Measurements from ENCODE around the gene C2CD2. TPM values are rescaled to one million over a fixed set of nuclear protein-coding genes. Genes with fewer than 3 reads are reported as not detected.

Gene C2CD2
- total and polyA plus RNA-seq, 2 experiments from 2014 or later = 4.5 to 16.2 TPM

DNA sequence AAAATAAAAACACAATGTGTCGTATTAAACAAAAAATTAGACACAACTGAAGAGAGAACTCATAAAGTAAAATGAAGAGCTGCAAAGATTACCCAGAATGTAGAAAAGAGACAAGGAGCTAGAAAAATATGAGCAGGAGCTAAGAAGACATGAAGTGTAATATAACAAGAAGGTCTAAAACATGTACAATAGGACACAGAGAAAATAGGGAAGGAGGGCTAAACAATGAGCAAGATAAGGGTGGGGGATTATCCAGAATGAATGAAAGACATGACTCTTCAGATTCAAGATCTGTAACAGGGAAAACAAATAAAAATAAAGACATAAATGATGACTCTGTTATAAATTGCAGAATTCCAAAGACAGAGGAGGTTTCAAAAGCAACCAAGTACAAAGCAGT lies 112.9 kb downstream of the C2CD2 start:
- no peak for DNase-seq (ENCODE audit: low spot score)
- Histone ChIP-seq H3K4me3 (no peak overlapping the region), H3K27me3 (ENCODE audit: insufficient read depth) (no peaks in the 10 kb centered on the region), H4K20me1 (replicated peaks; ENCODE audit: insufficient read depth) (no peaks in the 10 kb centered on the region), H3K9me2 (ENCODE audit: insufficient read depth) (no peaks in the 10 kb centered on the region), H3K4me1 (ENCODE audit: insufficient read depth) (peaks cover 14% of the 10 kb centered on the region), H3K36me3 (ENCODE audit: insufficient read depth) (peaks cover 3% of the 10 kb centered on the region), H2AFZ (no peak overlapping the region), H3F3A (replicated peaks; ENCODE audit: low read depth) (no peaks in the 10 kb centered on the region; the same call in 1 of the 2 replicates), H3K4me2 (no peak overlapping the region), H3K79me2 (replicated peaks; ENCODE audit: insufficient read depth) (no peaks in the 10 kb centered on the region), H3K27ac (ENCODE audit: low read depth) (no peak overlapping the region)
- Mint-ChIP-seq H3K4me1 (peaks cover 19% of the 10 kb centered on the region), H3K27ac (no peak overlapping the region), H3K36me3 (ENCODE audit: low read depth) (peaks cover 60% of the 10 kb centered on the region), H3K4me3 (no peak overlapping the region), H3K9me3 (peaks cover 17% of the 10 kb centered on the region), H3K27me3 (ENCODE audit: insufficient read depth, low read depth, poor library complexity) (peaks cover 14% of the 10 kb centered on the region)
- TF ChIP-seq POLR2AphosphoS5 (IDR thresholded peaks at IDR 0.05; ENCODE audit: low read depth) (no peak), EZH2phosphoT487 (IDR thresholded peaks at IDR 0.05; ENCODE audit: unreplicated experiment) (no peak), ZNF114 (CRISPR knock-in tag; IDR thresholded peaks at IDR 0.05) (no peak), EZH2 (IDR thresholded peaks at IDR 0.05; ENCODE audit: low read depth, unreplicated experiment) (no peak), JUNB (IDR thresholded peaks at IDR 0.05; ENCODE audit: unreplicated experiment) (no peak)
- no peak for ATAC-seq

DNA sequence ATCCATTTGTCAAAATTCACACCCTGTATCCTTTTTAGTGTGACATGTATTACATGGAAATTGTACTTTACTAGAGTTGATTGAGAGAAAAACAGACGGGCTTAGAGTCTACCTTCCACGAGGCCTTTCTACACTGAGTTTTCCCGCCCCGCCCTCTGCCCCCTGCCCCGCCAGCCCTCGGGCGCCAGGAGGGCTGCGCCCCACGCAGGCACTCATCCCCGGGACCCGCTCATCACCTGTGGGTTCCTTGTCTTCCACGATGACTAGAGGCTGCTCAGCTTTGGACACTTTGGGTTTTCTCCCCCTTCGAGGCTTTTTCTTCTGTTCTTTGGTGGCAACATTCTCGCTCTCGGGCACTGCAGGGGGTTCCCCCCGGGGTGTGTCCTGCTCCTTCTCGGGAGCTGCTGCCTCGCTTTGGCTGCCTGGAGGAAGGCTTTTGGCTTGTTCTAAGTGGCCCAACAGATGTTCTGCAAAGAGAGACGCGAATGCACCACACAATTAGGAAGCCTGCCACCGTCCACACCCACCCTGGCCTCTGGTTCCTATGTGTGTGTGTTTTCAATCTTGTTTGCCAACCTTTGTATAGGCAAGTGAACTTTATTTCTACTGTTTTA lies 114.3 kb downstream of the C2CD2 start:
- Mint-ChIP-seq H3K9me3 (peaks cover 17% of the 10 kb centered on the region), H3K27me3 (ENCODE audit: insufficient read depth, low read depth, poor library complexity) (peaks cover 9% of the 10 kb centered on the region), H3K4me3 (no peak overlapping the region), H3K36me3 (ENCODE audit: low read depth) (peaks cover 55% of the 10 kb centered on the region), H3K27ac (no peak overlapping the region), H3K4me1 (peaks cover 30% of the 10 kb centered on the region)
- H3K36me3 ChIP-seq (ENCODE audit: insufficient read depth) = peaks cover 3% of the 10 kb centered on the region
- H3K27ac ChIP-seq (ENCODE audit: low read depth) = no peak overlapping the region
- peaks cover 15% of the 10 kb centered on the region for H3K4me1 ChIP-seq (ENCODE audit: insufficient read depth)
- no peak overlapping the region for H2AFZ ChIP-seq
- ATAC-seq (no peak), DNase-seq (ENCODE audit: low spot score) (no peak)
- H3K79me2 ChIP-seq (replicated peaks; ENCODE audit: insufficient read depth) = no peaks in the 10 kb centered on the region
- H3K27me3 ChIP-seq (ENCODE audit: insufficient read depth) = no peaks in the 10 kb centered on the region
- no peaks in the 10 kb centered on the region for H4K20me1 ChIP-seq (replicated peaks; ENCODE audit: insufficient read depth)
- no peak overlapping the region for H3K4me2 ChIP-seq
- no peak overlapping the region for H3K4me3 ChIP-seq
- no peaks in the 10 kb centered on the region for H3K9me2 ChIP-seq (ENCODE audit: insufficient read depth)
- no peaks in the 10 kb centered on the region for H3F3A ChIP-seq (replicated peaks; ENCODE audit: low read depth)
- TF ChIP-seq EZH2phosphoT487 (IDR thresholded peaks at IDR 0.05; ENCODE audit: unreplicated experiment) (no peak), NANOG (IDR thresholded peaks at IDR 0.05; ENCODE audit: borderline replicate concordance) (no peak), EZH2 (IDR thresholded peaks at IDR 0.05; ENCODE audit: low read depth, unreplicated experiment) (no peak), JUNB (IDR thresholded peaks at IDR 0.05; ENCODE audit: unreplicated experiment) (no peak), CREB1 (CRISPR knock-in tag; IDR thresholded peaks at IDR 0.05; ENCODE audit: low read depth) (no peak), ZNF331 (CRISPR knock-in tag; IDR thresholded peaks at IDR 0.05; ENCODE audit: low read depth) (no peak), STAT1 (IDR thresholded peaks at IDR 0.05; ENCODE audit: unreplicated experiment) (no peak), POLR2AphosphoS5 (IDR thresholded peaks at IDR 0.05; ENCODE audit: low read depth) (no peak), ETS1 (IDR thresholded peaks at IDR 0.05) (no peak), ZNF114 (CRISPR knock-in tag; IDR thresholded peaks at IDR 0.05) (no peak)
- TF ChIP-seq, protein P1, sequence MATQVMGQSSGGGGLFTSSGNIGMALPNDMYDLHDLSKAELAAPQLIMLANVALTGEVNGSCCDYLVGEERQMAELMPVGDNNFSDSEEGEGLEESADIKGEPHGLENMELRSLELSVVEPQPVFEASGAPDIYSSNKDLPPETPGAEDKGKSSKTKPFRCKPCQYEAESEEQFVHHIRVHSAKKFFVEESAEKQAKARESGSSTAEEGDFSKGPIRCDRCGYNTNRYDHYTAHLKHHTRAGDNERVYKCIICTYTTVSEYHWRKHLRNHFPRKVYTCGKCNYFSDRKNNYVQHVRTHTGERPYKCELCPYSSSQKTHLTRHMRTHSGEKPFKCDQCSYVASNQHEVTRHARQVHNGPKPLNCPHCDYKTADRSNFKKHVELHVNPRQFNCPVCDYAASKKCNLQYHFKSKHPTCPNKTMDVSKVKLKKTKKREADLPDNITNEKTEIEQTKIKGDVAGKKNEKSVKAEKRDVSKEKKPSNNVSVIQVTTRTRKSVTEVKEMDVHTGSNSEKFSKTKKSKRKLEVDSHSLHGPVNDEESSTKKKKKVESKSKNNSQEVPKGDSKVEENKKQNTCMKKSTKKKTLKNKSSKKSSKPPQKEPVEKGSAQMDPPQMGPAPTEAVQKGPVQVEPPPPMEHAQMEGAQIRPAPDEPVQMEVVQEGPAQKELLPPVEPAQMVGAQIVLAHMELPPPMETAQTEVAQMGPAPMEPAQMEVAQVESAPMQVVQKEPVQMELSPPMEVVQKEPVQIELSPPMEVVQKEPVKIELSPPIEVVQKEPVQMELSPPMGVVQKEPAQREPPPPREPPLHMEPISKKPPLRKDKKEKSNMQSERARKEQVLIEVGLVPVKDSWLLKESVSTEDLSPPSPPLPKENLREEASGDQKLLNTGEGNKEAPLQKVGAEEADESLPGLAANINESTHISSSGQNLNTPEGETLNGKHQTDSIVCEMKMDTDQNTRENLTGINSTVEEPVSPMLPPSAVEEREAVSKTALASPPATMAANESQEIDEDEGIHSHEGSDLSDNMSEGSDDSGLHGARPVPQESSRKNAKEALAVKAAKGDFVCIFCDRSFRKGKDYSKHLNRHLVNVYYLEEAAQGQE (IDR thresholded peaks at IDR 0.05; ENCODE audit: unreplicated experiment) = no peak
- TF ChIP-seq, protein P2, sequence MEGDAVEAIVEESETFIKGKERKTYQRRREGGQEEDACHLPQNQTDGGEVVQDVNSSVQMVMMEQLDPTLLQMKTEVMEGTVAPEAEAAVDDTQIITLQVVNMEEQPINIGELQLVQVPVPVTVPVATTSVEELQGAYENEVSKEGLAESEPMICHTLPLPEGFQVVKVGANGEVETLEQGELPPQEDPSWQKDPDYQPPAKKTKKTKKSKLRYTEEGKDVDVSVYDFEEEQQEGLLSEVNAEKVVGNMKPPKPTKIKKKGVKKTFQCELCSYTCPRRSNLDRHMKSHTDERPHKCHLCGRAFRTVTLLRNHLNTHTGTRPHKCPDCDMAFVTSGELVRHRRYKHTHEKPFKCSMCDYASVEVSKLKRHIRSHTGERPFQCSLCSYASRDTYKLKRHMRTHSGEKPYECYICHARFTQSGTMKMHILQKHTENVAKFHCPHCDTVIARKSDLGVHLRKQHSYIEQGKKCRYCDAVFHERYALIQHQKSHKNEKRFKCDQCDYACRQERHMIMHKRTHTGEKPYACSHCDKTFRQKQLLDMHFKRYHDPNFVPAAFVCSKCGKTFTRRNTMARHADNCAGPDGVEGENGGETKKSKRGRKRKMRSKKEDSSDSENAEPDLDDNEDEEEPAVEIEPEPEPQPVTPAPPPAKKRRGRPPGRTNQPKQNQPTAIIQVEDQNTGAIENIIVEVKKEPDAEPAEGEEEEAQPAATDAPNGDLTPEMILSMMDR (conservative IDR thresholded peaks at IDR 0.05; ENCODE audit: low read depth in 2 of 2) = no peak
